ENCODE data around the gene CRTC1. TPM values are rescaled to one million over a fixed set of nuclear protein-coding genes. Genes with fewer than 3 reads are reported as not detected.

The CRTC1 gene
- total and polyA plus RNA-seq, 2 of the 13 experiments (the other 11 are each of a cell fraction or from before 2014, with no cell fraction given) = 2.0 to 2.7 TPM

DNA sequence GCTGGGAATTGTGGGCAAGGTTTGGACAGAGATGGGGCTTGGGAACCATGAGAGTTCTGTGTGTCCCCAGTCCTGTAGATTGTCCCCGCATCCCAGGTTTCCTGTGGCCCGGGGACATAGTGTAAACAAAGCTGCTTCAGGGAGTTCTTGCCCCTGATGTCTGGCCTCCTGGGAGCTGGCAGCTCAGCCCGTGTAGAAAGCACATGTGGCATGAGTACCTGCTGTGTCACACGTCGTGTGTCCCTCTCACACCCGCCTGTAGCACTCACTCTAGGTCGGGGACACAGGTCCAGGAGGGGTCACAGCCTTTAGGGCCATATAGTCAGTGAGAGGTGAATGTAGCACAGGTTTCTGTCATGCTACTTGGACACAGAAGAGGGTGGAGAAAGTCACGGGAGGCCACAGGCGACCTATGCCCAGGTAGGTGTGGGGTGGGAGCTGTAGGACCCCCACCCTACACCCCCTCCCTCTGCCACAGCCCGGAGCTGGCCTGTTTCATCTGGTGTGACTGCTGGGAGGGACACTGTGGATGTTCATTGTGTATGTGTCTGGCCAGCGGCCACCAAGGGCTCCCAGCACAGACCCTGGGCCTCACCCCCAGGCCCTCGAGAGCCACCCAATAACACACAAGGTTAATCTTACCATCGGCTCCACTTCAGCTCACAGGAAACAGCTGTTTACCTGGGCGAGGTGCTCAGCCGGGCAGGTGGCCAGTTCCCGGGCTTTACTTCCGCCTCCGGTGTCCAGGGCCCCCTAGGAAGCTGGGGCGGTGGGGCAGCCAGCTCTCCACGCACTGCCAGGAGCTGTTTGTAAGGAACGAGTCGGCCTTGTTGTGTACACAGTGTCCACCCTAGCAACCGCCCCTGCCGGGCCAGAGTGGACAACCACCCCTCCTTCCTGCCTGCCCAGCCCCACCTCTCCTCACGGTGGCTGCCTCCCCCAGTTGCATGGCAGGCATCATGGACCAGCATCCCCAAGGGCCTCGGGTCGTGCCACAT is 57.9 kb downstream of the CRTC1 start:
- H3K27ac ChIP-seq (ENCODE audit: extremely low read length, insufficient read depth, low read length) = peak overlapping the region; percentile 79
- FAIRE-seq (peak; percentile 23), ATAC-seq (peak; percentile 74), DNase-seq (ENCODE audit: low spot score) (peak; percentile 57)
- intact Hi-C loops (cut with micrococcal nuclease; ENCODE audit: unreplicated experiment) (no loop called here), in situ Hi-C loops (cut with HindIII; ENCODE audit: extremely low pct_ligation_motif_present, low pct_unique_long_range_greater_than_20kb) (no loop called here)
- H3K27me3 ChIP-seq (ENCODE audit: control insufficient read depth in 1 of 2, insufficient read depth in 2 of 2, low read length in 2 of 2) = no peaks in the 10 kb centered on the region
- peak overlapping the region; percentile 63 for H3K9ac ChIP-seq (ENCODE audit: insufficient read depth, low read depth, low read length)
- no peaks in the 10 kb centered on the region for H3K9me3 ChIP-seq (ENCODE audit: low read length)
- 12% methylated on average over 6 of the region's 27 CpGs for WGBS (ENCODE audit: low lambda C conversion rate)
- no peaks in the 10 kb centered on the region for H3K36me3 ChIP-seq (replicated peaks in 1 of 2; ENCODE audit: control insufficient read depth in 1 of 2, insufficient read depth in 2 of 2, low read length in 2 of 2)
- H3K79me2 ChIP-seq (ENCODE audit: insufficient read depth, low read length) = peaks cover 13% of the 10 kb centered on the region
- H2AFZ ChIP-seq (ENCODE audit: low read length) = no peak overlapping the region
- peak overlapping the region in 2 of 3 experiments; percentile 29 to 62; a peak in 4 of 6 replicates for H3K4me3 ChIP-seq (replicated peaks in 1 of 3; ENCODE audit: insufficient read depth in 1 of 3, low read depth in 2 of 3, low read length in 3 of 3)
- H4K20me1 ChIP-seq (ENCODE audit: insufficient read depth, low read length) = no peaks in the 10 kb centered on the region
- H3K4me2 ChIP-seq (ENCODE audit: low read depth, low read length) = peak overlapping the region; percentile 83
- no TSS peak for BruUV-seq (replicated peaks)
- ChIA-PET POLR2A (interaction anchor here (1.0 to 2.2 kb wide), 9 partner anchors 10 to 169 kb away, joined by 3 to 9 read pairs (median 4); partner anchors contain the start of gene UBA52), CTCF (ENCODE audit: low intra/inter-chr PET ratio, low total read pairs) (no interaction called here)
- H3K4me1 ChIP-seq (ENCODE audit: insufficient read depth, low read length) = peaks cover 66% of the 10 kb centered on the region
- 0 out of 2 replicates have a peak, but pooled peaks have one; percentile 29 for TF ChIP-seq BHLHE40 (IDR thresholded peaks at IDR 0.05; ENCODE audit: low read length)
- peak; percentile 43 for TF ChIP-seq CBX1 (IDR thresholded peaks at IDR 0.05; ENCODE audit: low read depth)
- peak; percentile 57; the same call in 1 of the 2 replicates for TF ChIP-seq MYC (CRISPR knock-in tag; IDR thresholded peaks at IDR 0.05; ENCODE audit: borderline replicate concordance)
- TF ChIP-seq ETV6 (CRISPR knock-in tag; conservative IDR thresholded peaks at IDR 0.05) = peak; percentile 65; the same call in 1 of the 2 replicates
- 0 out of 2 replicates have a peak, but pooled peaks have one; percentile 37 for TF ChIP-seq THAP11 (CRISPR knock-in tag; IDR thresholded peaks at IDR 0.05)
- TF ChIP-seq SOX13 (IDR thresholded peaks at IDR 0.05) = no peak
- TF ChIP-seq SOX13 (CRISPR knock-in tag; conservative IDR thresholded peaks at IDR 0.05 in 1 of 2, IDR thresholded peaks at IDR 0.05 in 1 of 2) = peak in 1 of 2 experiments; percentile 21; a peak in 1 of 4 replicates
- TF ChIP-seq, protein P1, sequence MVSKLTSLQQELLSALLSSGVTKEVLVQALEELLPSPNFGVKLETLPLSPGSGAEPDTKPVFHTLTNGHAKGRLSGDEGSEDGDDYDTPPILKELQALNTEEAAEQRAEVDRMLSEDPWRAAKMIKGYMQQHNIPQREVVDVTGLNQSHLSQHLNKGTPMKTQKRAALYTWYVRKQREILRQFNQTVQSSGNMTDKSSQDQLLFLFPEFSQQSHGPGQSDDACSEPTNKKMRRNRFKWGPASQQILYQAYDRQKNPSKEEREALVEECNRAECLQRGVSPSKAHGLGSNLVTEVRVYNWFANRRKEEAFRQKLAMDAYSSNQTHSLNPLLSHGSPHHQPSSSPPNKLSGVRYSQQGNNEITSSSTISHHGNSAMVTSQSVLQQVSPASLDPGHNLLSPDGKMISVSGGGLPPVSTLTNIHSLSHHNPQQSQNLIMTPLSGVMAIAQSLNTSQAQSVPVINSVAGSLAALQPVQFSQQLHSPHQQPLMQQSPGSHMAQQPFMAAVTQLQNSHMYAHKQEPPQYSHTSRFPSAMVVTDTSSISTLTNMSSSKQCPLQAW (CRISPR knock-in tag; IDR thresholded peaks at IDR 0.05) = peak; percentile 86
- peak; percentile 61; the same call in 1 of the 2 replicates for TF ChIP-seq MED1 (CRISPR knock-in tag; IDR thresholded peaks at IDR 0.05)
- TF ChIP-seq, protein P2, sequence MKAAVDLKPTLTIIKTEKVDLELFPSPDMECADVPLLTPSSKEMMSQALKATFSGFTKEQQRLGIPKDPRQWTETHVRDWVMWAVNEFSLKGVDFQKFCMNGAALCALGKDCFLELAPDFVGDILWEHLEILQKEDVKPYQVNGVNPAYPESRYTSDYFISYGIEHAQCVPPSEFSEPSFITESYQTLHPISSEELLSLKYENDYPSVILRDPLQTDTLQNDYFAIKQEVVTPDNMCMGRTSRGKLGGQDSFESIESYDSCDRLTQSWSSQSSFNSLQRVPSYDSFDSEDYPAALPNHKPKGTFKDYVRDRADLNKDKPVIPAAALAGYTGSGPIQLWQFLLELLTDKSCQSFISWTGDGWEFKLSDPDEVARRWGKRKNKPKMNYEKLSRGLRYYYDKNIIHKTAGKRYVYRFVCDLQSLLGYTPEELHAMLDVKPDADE (CRISPR knock-in tag; IDR thresholded peaks at IDR 0.05) = no peak
- TF ChIP-seq ASH2L (IDR thresholded peaks at IDR 0.05; ENCODE audit: insufficient read length, low read depth, low read length) = peak; percentile 44
- TF ChIP-seq ZNF350 (CRISPR knock-in tag; IDR thresholded peaks at IDR 0.05; ENCODE audit: borderline replicate concordance, low read depth) = peak; percentile 39; the same call in 1 of the 2 replicates
- peak; percentile 99 for TF ChIP-seq ZEB1 (IDR thresholded peaks at IDR 0.05; ENCODE audit: insufficient replicate concordance, low read depth)
- TF ChIP-seq GATAD2A (CRISPR knock-in tag; IDR thresholded peaks at IDR 0.05) = peak; percentile 44
- TF ChIP-seq, protein P3, sequence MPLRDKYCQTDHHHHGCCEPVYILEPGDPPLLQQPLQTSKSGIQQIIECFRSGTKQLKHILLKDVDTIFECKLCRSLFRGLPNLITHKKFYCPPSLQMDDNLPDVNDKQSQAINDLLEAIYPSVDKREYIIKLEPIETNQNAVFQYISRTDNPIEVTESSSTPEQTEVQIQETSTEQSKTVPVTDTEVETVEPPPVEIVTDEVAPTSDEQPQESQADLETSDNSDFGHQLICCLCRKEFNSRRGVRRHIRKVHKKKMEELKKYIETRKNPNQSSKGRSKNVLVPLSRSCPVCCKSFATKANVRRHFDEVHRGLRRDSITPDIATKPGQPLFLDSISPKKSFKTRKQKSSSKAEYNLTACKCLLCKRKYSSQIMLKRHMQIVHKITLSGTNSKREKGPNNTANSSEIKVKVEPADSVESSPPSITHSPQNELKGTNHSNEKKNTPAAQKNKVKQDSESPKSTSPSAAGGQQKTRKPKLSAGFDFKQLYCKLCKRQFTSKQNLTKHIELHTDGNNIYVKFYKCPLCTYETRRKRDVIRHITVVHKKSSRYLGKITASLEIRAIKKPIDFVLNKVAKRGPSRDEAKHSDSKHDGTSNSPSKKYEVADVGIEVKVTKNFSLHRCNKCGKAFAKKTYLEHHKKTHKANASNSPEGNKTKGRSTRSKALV (CRISPR knock-in tag; IDR thresholded peaks at IDR 0.05) = peak; percentile 47; the same call in 1 of the 2 replicates
- TF ChIP-seq MTF1 (CRISPR knock-in tag; IDR thresholded peaks at IDR 0.05) = no peak
- peak; percentile 97 for TF ChIP-seq ZNF296 (CRISPR knock-in tag; conservative IDR thresholded peaks at IDR 0.05)
- TF ChIP-seq ZNF839 (CRISPR knock-in tag; IDR thresholded peaks at IDR 0.05; ENCODE audit: borderline replicate concordance) = no peak
- TF ChIP-seq RARA (CRISPR knock-in tag; IDR thresholded peaks at IDR 0.05) = peak; percentile 55

Data from HepG2 (cell line).